IMR-90 (cell line): ENCODE measurements around the gene RNF40. TPM values are rescaled to one million over a fixed set of nuclear protein-coding genes. Genes with fewer than 3 reads are reported as not detected.

Experiments used
- ATAC-seq: fragments of 200-7000 bp; cut with Tn5 transposase; 2 replicates; pipeline ENCODE4 v1.9.1; 2020; ENCODE audit warnings: low read depth, mild to moderate bottlenecking, moderate library complexity
- BruUV-seq: library from RNA; stranded (reverse); fragments of 400-500 nt; replicated peaks from 2 replicates; lab custom pipeline; 2021; lab: Mats Ljungman, UMichigan
- CTCF ChIA-PET: fragments of 300-600 bp; formaldehyde crosslinking; extraction: SDS; loops from one replicate; lab custom pipeline; 2021; ENCODE audit warnings: antibody characterized with exemption; lab: Yijun Ruan, JAX
- POLR2A ChIA-PET: fragments of 300-600 bp; sonication (Branson Sonifier 250); formaldehyde crosslinking; loops from one replicate; lab custom pipeline; 2022; ENCODE audit warnings: antibody characterized with exemption; ENCODE audit not compliant: unreplicated experiment; lab: Charles Lee
- DNase-seq: peaks from one replicate; pipeline ENCODE4 v3.0.0; 2013
- H2AFZ ChIP-seq: replicated peaks from 2 replicates; pipeline ENCODE3; 2013; ENCODE audit warnings: low read length, mild to moderate bottlenecking; ENCODE audit not compliant: poor library complexity
- H2AK5ac ChIP-seq: 2 replicates; pipeline ENCODE4 v1.6.1; 2013; ENCODE audit warnings: low read depth, low read length, inconsistent platforms
- H2AK9ac ChIP-seq: replicated peaks from 2 replicates; pipeline ENCODE3; 2013; ENCODE audit warnings: mild to moderate bottlenecking, low read depth, low read length, moderate library complexity; ENCODE audit not compliant: poor library complexity
- H2BK120ac ChIP-seq: 2 replicates; pipeline ENCODE4 v1.6.1; 2013; ENCODE audit warnings: low read depth, low read length, inconsistent platforms
- H2BK15ac ChIP-seq: 3 replicates; pipeline ENCODE4 v1.6.1; 2013; ENCODE audit warnings: low read depth, low read length, inconsistent platforms
- H2BK20ac ChIP-seq: 2 replicates; pipeline ENCODE4 v1.6.1; 2013; ENCODE audit warnings: low read depth, mild to moderate bottlenecking, inconsistent platforms, low read length, moderate library complexity
- H2BK5ac ChIP-seq: 2 replicates; pipeline ENCODE4 v1.6.1; 2013; ENCODE audit warnings: mild to moderate bottlenecking, low read depth, low read length, inconsistent platforms; ENCODE audit not compliant: poor library complexity, severe bottlenecking
- H3K14ac ChIP-seq: replicated peaks from 2 replicates; pipeline ENCODE4 v1.6.1; 2013; ENCODE audit warnings: low read depth, low read length, inconsistent platforms
- H3K18ac ChIP-seq: 2 replicates; pipeline ENCODE4 v1.6.1; 2013; ENCODE audit warnings: low read depth, low read length, control low read depth
- H3K23ac ChIP-seq: 2 replicates; pipeline ENCODE4 v1.6.1; 2013; ENCODE audit warnings: low read depth, low read length, inconsistent platforms
- H3K27ac ChIP-seq: 2 replicates; pipeline ENCODE4 v1.5.1; 2013; ENCODE audit warnings: mild to moderate bottlenecking, control low read depth, low read length; ENCODE audit not compliant: insufficient read depth
- H3K27me3 ChIP-seq: 2 replicates; pipeline ENCODE4 v1.6.1; 2013; ENCODE audit warnings: low read length; ENCODE audit not compliant: control insufficient read depth, insufficient read depth
- H3K36me3 ChIP-seq: 2 replicates; pipeline ENCODE4 v1.6.1; 2013; ENCODE audit warnings: low read length, mixed read lengths; ENCODE audit not compliant: control insufficient read depth, insufficient read depth
- H3K4ac ChIP-seq: 2 replicates; pipeline ENCODE4 v1.6.1; 2013; ENCODE audit warnings: low read depth, low read length, inconsistent platforms
- H3K4me1 ChIP-seq: 2 replicates; pipeline ENCODE4 v1.6.1; 2013; ENCODE audit warnings: low read length, mixed read lengths; ENCODE audit not compliant: control insufficient read depth, insufficient read depth
- H3K4me2 ChIP-seq: 2 replicates; pipeline ENCODE4 v1.6.1; 2013; ENCODE audit warnings: low read depth, mild to moderate bottlenecking, control low read depth, low read length, moderate library complexity
- H3K4me3 ChIP-seq: 2 replicates; pipeline ENCODE4 v1.5.1; 2013; ENCODE audit warnings: low read depth, mild to moderate bottlenecking, control low read depth, low read length, moderate library complexity; ENCODE audit not compliant: insufficient read depth
- H3K56ac ChIP-seq: 2 replicates; pipeline ENCODE4 v1.6.1; 2013; ENCODE audit warnings: low read length, inconsistent platforms; ENCODE audit not compliant: insufficient read depth; ENCODE audit errors: extremely low read depth
- H3K79me1 ChIP-seq, 2 experiments: 2 replicates each; pipeline ENCODE4 v1.6.1; 2013; ENCODE audit warnings: low read length in 2 of 2, inconsistent platforms in 1 of 2, low read depth in 1 of 2
- H3K9ac ChIP-seq: 2 replicates; pipeline ENCODE4 v1.6.1; 2013; ENCODE audit warnings: low read depth, low read length, control low read depth
- H3K9me1 ChIP-seq: 2 replicates; pipeline ENCODE4 v1.6.1; 2013; ENCODE audit warnings: low read length, inconsistent platforms; ENCODE audit not compliant: insufficient read depth
- H3K9me3 ChIP-seq: 2 replicates; pipeline ENCODE4 v1.6.1; 2013; ENCODE audit warnings: low read length; ENCODE audit not compliant: control insufficient read depth, insufficient read depth
- H4K20me1 ChIP-seq: 2 replicates; pipeline ENCODE4 v1.6.1; 2013; ENCODE audit warnings: low read length, inconsistent platforms; ENCODE audit not compliant: insufficient read depth
- H4K5ac ChIP-seq: 2 replicates; pipeline ENCODE4 v1.6.1; 2013; ENCODE audit warnings: mild to moderate bottlenecking, low read depth, low read length, control low read depth
- H4K8ac ChIP-seq, 2 experiments: 2 replicates each; pipeline ENCODE4 v1.6.1; 2013; ENCODE audit warnings: low read depth in 2 of 2, low read length in 2 of 2, control low read depth in 1 of 2, inconsistent platforms in 1 of 2
- H4K91ac ChIP-seq: 2 replicates; pipeline ENCODE4 v1.6.1; 2013; ENCODE audit warnings: low read depth, low read length, inconsistent platforms; ENCODE audit not compliant: insufficient read depth
- CEBPB ChIP-seq: IDR thresholded peaks from 2 replicates; pipeline ENCODE4 v1.6.1; 2012; ENCODE audit warnings: low read depth, low read length, improper control_type of control experiment
- CHD1 ChIP-seq: IDR thresholded peaks from 2 replicates; pipeline ENCODE4 v1.6.1; 2012; ENCODE audit warnings: low read depth, low read length, improper control_type of control experiment
- FOS ChIP-seq: fragments of 150-350 bp; IDR thresholded peaks from 2 replicates; pipeline ENCODE4 v1.6.1; 2016; ENCODE audit warnings: low read depth, low read length
- MXI1 ChIP-seq: IDR thresholded peaks from 2 replicates; pipeline ENCODE4 v1.6.1; 2012; ENCODE audit warnings: low read depth, mild to moderate bottlenecking, low read length, moderate library complexity, borderline replicate concordance
- POLR2A ChIP-seq: IDR thresholded peaks from 2 replicates; pipeline ENCODE4 v1.6.1; 2012; ENCODE audit warnings: mild to moderate bottlenecking, low read depth, low read length
- RCOR1 ChIP-seq: IDR thresholded peaks from 2 replicates; pipeline ENCODE4 v1.6.1; 2012; ENCODE audit warnings: mild to moderate bottlenecking, low read length, improper control_type of control experiment; ENCODE audit not compliant: insufficient replicate concordance
- RFX5 ChIP-seq: IDR thresholded peaks from 2 replicates; pipeline ENCODE4 v1.8.0; 2012; ENCODE audit warnings: low read depth, mild to moderate bottlenecking, low read length, moderate library complexity
- WGBS, 2 experiments: methylation state at CpG; one replicate each; pipeline versions ENCODE4 v1.1.5 to v1.1.7; 2013; ENCODE audit warnings: missing lambda C conversion rate in 2 of 2; ENCODE audit not compliant: insufficient read length in 1 of 2; ENCODE audit errors: extremely low coverage in 2 of 2; 5-methylcytosine and 5-hydroxymethylcytosine counted together
- dilution Hi-C: fragments of 300-500 bp; cut with HindIII; formaldehyde crosslinking; loops from one replicate; pipeline ENCODE4 v1.14.3; 2018; ENCODE audit warnings: low sequenced_read_pairs; ENCODE audit not compliant: unreplicated experiment
- in situ Hi-C: fragments of 300-500 bp; cut with MboI; formaldehyde crosslinking; loops from 3 replicates; pipeline ENCODE4 v1.14.3; 2019; ENCODE audit warnings: low sequenced_read_pairs, inconsistent platforms, mixed read lengths
- intact Hi-C: fragments of 100-400 bp; cut with micrococcal nuclease; formaldehyde crosslinking; loops from 2 replicates; pipeline ENCODE4 v1.10.0; 2022
- polyA plus RNA-seq, 3 experiments: library from polyadenylated mRNA; depleted of rRNA; stranded (reverse); fragments of >200 nt; gene quantifications; 2 replicates each; pipeline ENCODE4 v1.2.3, GENCODE V29; 2012; ENCODE audit warnings: low replicate concordance in 1 of 3
- total RNA-seq: library from RNA; depleted of rRNA; stranded (reverse); fragments of >200 nt; gene quantifications from 2 replicates; pipeline ENCODE4 v1.2.3, GENCODE V29; 2012

Gene RNF40
- total and polyA plus RNA-seq, 2 of the 4 experiments (the other 2 are of a cell fraction): 46.7 to 72.4 TPM

DNA sequence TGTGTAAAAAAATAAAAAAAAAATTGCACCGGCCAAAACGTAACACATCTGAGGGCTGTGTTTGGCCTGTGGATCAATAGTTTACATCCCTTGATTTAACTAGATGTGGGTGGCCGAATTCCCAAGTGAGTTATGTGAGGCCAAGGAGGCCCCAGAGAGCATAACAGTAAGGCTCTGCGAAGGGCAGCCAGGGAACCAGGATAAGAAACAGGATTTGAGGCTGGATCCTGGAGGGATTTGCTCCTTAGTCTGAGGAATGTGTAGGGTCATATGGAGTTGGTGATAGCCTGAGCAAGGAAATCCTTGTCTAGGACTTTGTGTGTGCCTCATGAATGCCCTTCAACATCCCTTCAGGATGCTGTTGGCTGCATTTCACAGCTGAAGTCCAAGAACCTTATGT lies 11.9 kb upstream of the RNF40 start:
- Histone ChIP-seq H2AK9ac (no peak overlapping the region), H3K79me1 (peaks cover 22 to 33% of the 10 kb centered on the region in 2 experiments), H4K20me1 (no peaks in the 10 kb centered on the region; the same call in 1 of the 2 replicates), H3K4me3 (no peak overlapping the region), H3K56ac (no peak overlapping the region), H4K5ac (no peak overlapping the region), H3K36me3 (peaks cover 24% of the 10 kb centered on the region), H2BK120ac (no peak overlapping the region), H3K9me3 (no peaks in the 10 kb centered on the region), H3K27me3 (no peaks in the 10 kb centered on the region), H3K14ac (no peak overlapping the region), H2AK5ac (no peak overlapping the region), H2BK20ac (no peak overlapping the region), H4K91ac (no peak overlapping the region), H3K4me1 (no peaks in the 10 kb centered on the region), H2AFZ (no peak overlapping the region), H2BK15ac (no peak overlapping the region), H3K4me2 (no peak overlapping the region), H3K9ac (no peak overlapping the region), H2BK5ac (no peak overlapping the region), H3K18ac (no peak overlapping the region), H4K8ac (no peak overlapping the region), H3K23ac (no peak overlapping the region), H3K4ac (no peak overlapping the region), H3K9me1 (peaks cover 12% of the 10 kb centered on the region; the same call in 1 of the 2 replicates), H3K27ac (no peak overlapping the region)
- in situ Hi-C loops: no loop called here
- ChIA-PET POLR2A (no interaction called here), CTCF (no interaction called here)
- WGBS, 2 experiments: 100% methylated on average over 4 of the region's 4 CpGs; no CpG with 5 or more reads in 1 of the 2 experiments
- no TSS peak for BruUV-seq
- DNase-seq: no peak
- no peak for ATAC-seq
- intact Hi-C loops: no loop called here
- no peak for TF ChIP-seq FOS
- no peak for TF ChIP-seq RCOR1
- TF ChIP-seq CEBPB: no peak
- no peak for TF ChIP-seq MXI1
- no peak for TF ChIP-seq RFX5
- TF ChIP-seq POLR2A: no peak
- TF ChIP-seq CHD1: no peak
- dilution Hi-C loops: no loop called here
